HG03457 (cell line): Measurements from ENCODE around the gene PAGE4.

Experiments
- ATAC-seq: cut with Tn5 transposase; IDR thresholded peaks from one replicate; pipeline ENCODE4 v1.9.1; 2021; ENCODE audit warnings: moderate number of reproducible peaks; ENCODE audit not compliant: unreplicated experiment

PAGE4 gene

GRCh38 chrX:49868739-49869138 lies 39.6 kb downstream of the PAGE4 start:
- ATAC-seq, result no peak

GRCh38 chrX:49876750-49877149 lies 47.6 kb downstream of the PAGE4 start:
- no peak for ATAC-seq

GRCh38 chrX:49877397-49878101 lies 48.4 kb downstream of the PAGE4 start:
- no peak for ATAC-seq

GRCh38 chrX:49878128-49878833 lies 49.2 kb downstream of the PAGE4 start:
- peak; percentile 5 for ATAC-seq

DNA sequence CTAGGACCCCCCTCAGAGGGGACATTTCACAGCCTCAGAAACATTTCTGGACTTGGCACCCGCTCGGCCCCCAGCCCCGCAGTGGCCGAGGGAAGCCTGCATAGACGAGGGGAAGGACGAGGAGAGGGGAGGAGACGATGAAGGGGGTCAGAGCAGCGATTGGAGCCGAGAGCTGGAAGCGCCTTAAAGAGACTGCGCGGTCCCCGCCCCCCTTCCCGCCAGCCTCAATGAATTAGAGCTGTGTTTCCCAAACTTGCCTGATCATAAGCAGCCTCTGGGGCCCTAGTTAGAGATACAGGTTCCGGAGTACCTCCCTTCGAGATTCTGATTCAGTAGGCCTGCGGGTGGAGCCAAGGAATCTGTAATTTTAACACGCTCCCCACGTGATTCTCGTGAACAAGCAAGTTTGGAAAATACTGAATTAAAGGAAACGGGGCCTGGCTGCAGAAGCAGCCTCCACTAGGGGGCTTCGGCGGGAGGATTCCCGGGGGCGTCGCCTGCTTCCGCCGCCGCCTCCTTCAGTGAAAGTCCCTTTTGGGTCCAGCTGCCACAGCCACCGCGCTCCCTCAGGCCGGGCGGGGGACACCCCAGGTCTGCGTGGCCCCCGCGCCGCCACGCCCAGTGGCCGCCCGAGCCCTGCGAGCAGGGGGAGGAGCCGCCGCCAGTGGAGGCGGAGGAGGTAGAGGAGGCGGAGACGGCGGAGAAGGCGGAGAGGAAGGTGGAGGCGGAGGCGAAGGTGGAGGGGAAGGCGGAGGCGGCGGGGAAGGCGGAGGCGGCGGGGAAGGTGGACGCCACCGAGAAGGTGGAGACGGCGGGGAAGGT lies 49.9 kb downstream of the PAGE4 start, which contains the start of gene USP27X:
Gene USP27X (plus strand): TSS at position 651 of the 822 bp plus-strand sequence. CDS start 824 bp downstream, outside the sequence.
- peak; percentile 88 for ATAC-seq

- ATAC-seq, result no peak
These were observed 50.7 kb downstream of the PAGE4 start for GRCh38 chrX:49879656-49880277.

- ATAC-seq, result no peak
These were observed 51.6 kb downstream of the PAGE4 start for GRCh38 chrX:49880668-49881067.
